ENCODE measurements around the gene HYAL3. TPM values are rescaled to one million over a fixed set of nuclear protein-coding genes. Genes with fewer than 3 reads are reported as not detected.

HYAL3 gene
- polyA plus RNA-seq, 1 donor from 2014 or later = 9.1 TPM

- peaks cover 27% of the 10 kb centered on the region for H3K27me3 ChIP-seq (ENCODE audit: insufficient read depth, low read depth, low read length)
- TF ChIP-seq TAF1 (IDR thresholded peaks at IDR 0.05; ENCODE audit: low read depth) = peak; percentile 87
- peak; percentile 16 for TF ChIP-seq RAD21 (conservative IDR thresholded peaks at IDR 0.05)
- peak; percentile 19 for TF ChIP-seq REST (IDR thresholded peaks at IDR 0.05; ENCODE audit: borderline replicate concordance)
- peak; percentile 87 for TF ChIP-seq POLR2AphosphoS5 (IDR thresholded peaks at IDR 0.05)
- no peak for TF ChIP-seq EP300 (conservative IDR thresholded peaks at IDR 0.05; ENCODE audit: poor library complexity, severe bottlenecking)
- no peak for TF ChIP-seq EZH2 (IDR thresholded peaks at IDR 0.05; ENCODE audit: borderline replicate concordance, insufficient read depth, low read length, poor library complexity, severe bottlenecking)
- TF ChIP-seq MXI1 (conservative IDR thresholded peaks at IDR 0.05; ENCODE audit: poor library complexity, severe bottlenecking) = peak; percentile 98
- H3K79me2 ChIP-seq (replicated peaks; ENCODE audit: insufficient read depth, low read length) = peaks cover 24% of the 10 kb centered on the region
- H3K27ac ChIP-seq (ENCODE audit: low read length) = peak overlapping the region; percentile 95
- H3K4me3 ChIP-seq (ENCODE audit: low read length) = peak overlapping the region; percentile 95
- H3K9me3 ChIP-seq (ENCODE audit: low read length) = no peaks in the 10 kb centered on the region
- peak overlapping the region; percentile 96 for H3K9ac ChIP-seq (ENCODE audit: low read length)
- no peaks in the 10 kb centered on the region for H4K20me1 ChIP-seq (ENCODE audit: insufficient read depth)
- no peaks in the 10 kb centered on the region for H3K9me2 ChIP-seq (ENCODE audit: insufficient read depth, low read length)
- no peaks in the 10 kb centered on the region for H3K36me3 ChIP-seq (ENCODE audit: insufficient read depth, low read length)
- H3K4me2 ChIP-seq (ENCODE audit: low read length) = peak overlapping the region; percentile 100
- H3F3A ChIP-seq (ENCODE audit: insufficient read depth, low read length, poor library complexity, severe bottlenecking) = no peaks in the 10 kb centered on the region
- peak overlapping the region; percentile 84 for H2AFZ ChIP-seq (ENCODE audit: low read depth, low read length)
These were observed 38.1 kb upstream of the HYAL3 start for GRCh38 chr3:50337175-50337861.

GRCh38 chr3:50336452-50337174 is 37.4 kb upstream of the HYAL3 start:
- Histone ChIP-seq H3K4me2 (ENCODE audit: low read length) (peak overlapping the region; percentile 100), H3K9ac (ENCODE audit: low read length) (peak overlapping the region; percentile 96), H3K36me3 (ENCODE audit: insufficient read depth, low read length) (no peaks in the 10 kb centered on the region), H3K27me3 (ENCODE audit: insufficient read depth, low read depth, low read length) (peaks cover 21% of the 10 kb centered on the region), H4K20me1 (ENCODE audit: insufficient read depth) (no peaks in the 10 kb centered on the region), H3F3A (ENCODE audit: insufficient read depth, low read length, poor library complexity, severe bottlenecking) (no peaks in the 10 kb centered on the region), H3K79me2 (replicated peaks; ENCODE audit: insufficient read depth, low read length) (peaks cover 24% of the 10 kb centered on the region), H2AFZ (ENCODE audit: low read depth, low read length) (peak overlapping the region; percentile 69), H3K4me3 (ENCODE audit: low read length) (peak overlapping the region; percentile 95), H3K27ac (ENCODE audit: low read length) (peak overlapping the region; percentile 95), H3K9me3 (ENCODE audit: low read length) (no peaks in the 10 kb centered on the region), H3K9me2 (ENCODE audit: insufficient read depth, low read length) (no peaks in the 10 kb centered on the region)
- TF ChIP-seq REST (IDR thresholded peaks at IDR 0.05; ENCODE audit: borderline replicate concordance) (peak; percentile 18), SMC3 (conservative IDR thresholded peaks at IDR 0.05; ENCODE audit: poor library complexity) (peak; percentile 28), TAF1 (IDR thresholded peaks at IDR 0.05; ENCODE audit: low read depth) (no peak), MXI1 (conservative IDR thresholded peaks at IDR 0.05; ENCODE audit: poor library complexity, severe bottlenecking) (no peak)
